Testis (tissue), 3 donors: Measurements from ENCODE around the gene DIP2B. TPM values are rescaled to one million over a fixed set of nuclear protein-coding genes. Genes with fewer than 3 reads are reported as not detected.

Experiments
- DNase-seq: peaks from one replicate; pipeline ENCODE4 v3.0.0-alpha.2; 2019
- H3K27ac ChIP-seq, 2 donors: fragments of 200-600 bp; sonication (generic); one replicate each; pipeline ENCODE4 v1.5.1; 2019
- H3K27me3 ChIP-seq: fragments of 200-600 bp; sonication (generic); one replicate; pipeline ENCODE4 v1.5.1; 2019
- H3K36me3 ChIP-seq: fragments of 200-600 bp; sonication (generic); one replicate; pipeline ENCODE4 v1.5.1; 2017; ENCODE audit warnings: low read depth; ENCODE audit errors: missing control alignments
- H3K4me1 ChIP-seq: fragments of 200-600 bp; sonication (generic); one replicate; pipeline ENCODE4 v1.5.1; 2019
- H3K4me3 ChIP-seq, 2 donors: fragments of 200-600 bp; sonication (generic); one replicate each; pipeline ENCODE4 v1.5.1; 2017 to 2019
- H3K9me3 ChIP-seq: fragments of 200-600 bp; sonication (generic); one replicate; pipeline ENCODE4 v1.5.1; 2017
- CTCF ChIP-seq, 3 experiments: fragments of 450-650 bp in 2 of 3; fragments of 200-600 bp in 1 of 3; sonication (generic) in 1 of 3; IDR thresholded peaks; one replicate each; pipeline ENCODE4 v1.5.1; 2016 to 2019; ENCODE audit warnings: antibody characterized with exemption in 3 of 3, mild to moderate bottlenecking in 2 of 3, moderate library complexity in 1 of 3
- POLR2A ChIP-seq: fragments of 450-650 bp; IDR thresholded peaks from one replicate; pipeline ENCODE4 v1.6.1; 2017; ENCODE audit warnings: antibody characterized with exemption, mild to moderate bottlenecking, moderate library complexity
- WGBS, 2 donors: methylation state at CpG; one replicate each; pipeline ENCODE4 v1.1.5; 2018; 5-methylcytosine and 5-hydroxymethylcytosine counted together
- intact Hi-C: fragments of 100-400 bp; cut with DNase I; formaldehyde crosslinking; loops from one replicate; pipeline ENCODE4 v1.15.1; 2023; ENCODE audit warnings: low total_unique reads
- polyA plus RNA-seq: library from polyadenylated mRNA; stranded (reverse); fragments of 350-450 nt; fragmentation: Illumina TruSeq; extraction: RNeasy Lipid Tissue Mini Kit (QIAGEN cat#74804); gene quantifications from one replicate; pipeline ENCODE4 v1.2.3, GENCODE V29; 2014; ENCODE audit warnings: low read depth, low replicate concordance; ENCODE audit not compliant: insufficient read depth
- total RNA-seq, 2 donors: library from RNA; depleted of rRNA; stranded (reverse); fragments of >200 nt; gene quantifications; one replicate each; pipeline ENCODE4 v1.2.3, GENCODE V29; 2016

Gene DIP2B
- total and polyA plus RNA-seq, 3 donors from 2014 or later: 19.1 to 57.1 (median 43.5) TPM

- Histone ChIP-seq H3K27ac (no peak overlapping the region), H3K36me3 (no peaks in the 10 kb centered on the region), H3K9me3 (no peaks in the 10 kb centered on the region), H3K4me3 (no peak overlapping the region), H3K27me3 (no peaks in the 10 kb centered on the region), H3K4me1 (peaks cover 33% of the 10 kb centered on the region)
- intact Hi-C loops: no loop called here
- no peak for DNase-seq
- TF ChIP-seq POLR2A (no peak), CTCF (IDR thresholded peaks at IDR 0.05) (no peak)
- WGBS, 2 donors: 78% methylated on average over 1 of the region's 1 CpG
These were observed 75.0 kb downstream of the DIP2B start for GRCh38 chr12:50579757-50580267.

- no peaks in the 10 kb centered on the region for H3K9me3 ChIP-seq
- H3K4me3 ChIP-seq: no peak overlapping the region
- no peaks in the 10 kb centered on the region for H3K27me3 ChIP-seq
- peaks cover 26% of the 10 kb centered on the region for H3K4me1 ChIP-seq
- WGBS, 2 donors: 54 to 70% methylated on average over 3 of the region's 3 CpGs
- no peaks in the 10 kb centered on the region for H3K36me3 ChIP-seq
- TF ChIP-seq CTCF (IDR thresholded peaks at IDR 0.05) (no peak), POLR2A (no peak)
- intact Hi-C loops: no loop called here
- no peak for DNase-seq
- no peak overlapping the region for H3K27ac ChIP-seq
These were observed 75.7 kb downstream of the DIP2B start for GRCh38 chr12:50580436-50580835.

GRCh38 chr12:50581226-50582184, 76.7 kb downstream of the DIP2B start:
- TF ChIP-seq POLR2A (no peak), CTCF (IDR thresholded peaks at IDR 0.05) (no peak)
- Histone ChIP-seq H3K27me3 (no peaks in the 10 kb centered on the region), H3K36me3 (no peaks in the 10 kb centered on the region), H3K9me3 (no peaks in the 10 kb centered on the region), H3K4me3 (no peak overlapping the region), H3K4me1 (peaks cover 17% of the 10 kb centered on the region), H3K27ac (no peak overlapping the region)
- WGBS, 2 donors: 83 to 85% methylated on average over 10 of the region's 10 CpGs
- no peak for DNase-seq
- intact Hi-C loops: no loop called here

GRCh38 chr12:50584135-50584534, 79.3 kb downstream of the DIP2B start:
- Histone ChIP-seq H3K4me1 (peaks cover 5% of the 10 kb centered on the region), H3K27ac (no peak overlapping the region), H3K36me3 (no peaks in the 10 kb centered on the region), H3K4me3 (no peak overlapping the region), H3K9me3 (no peaks in the 10 kb centered on the region), H3K27me3 (no peaks in the 10 kb centered on the region)
- 67 to 78% methylated on average over 1 of the region's 1 CpG for WGBS, 2 donors
- no peak for TF ChIP-seq CTCF (IDR thresholded peaks at IDR 0.05)
- TF ChIP-seq POLR2A: no peak
- intact Hi-C loops: no loop called here
- no peak for DNase-seq
